A673 (cell line): Measurements from ENCODE around the gene SIRPA.

Experiments used
- CTCF ChIP-seq: fragments of 300-800, 200-600 bp; sonication (generic); conservative IDR thresholded peaks from 2 replicates; pipeline ENCODE4 v1.5.1; 2017; ENCODE audit warnings: low read depth, mild to moderate bottlenecking, antibody characterized with exemption, low read length, moderate library complexity, mixed read lengths
- EZH2 ChIP-seq: fragments of 200-600 bp; sonication (generic); IDR thresholded peaks from 2 replicates; pipeline ENCODE4 v1.6.1; 2017; ENCODE audit warnings: borderline replicate concordance, low read depth, mild to moderate bottlenecking, mixed read lengths, antibody characterized with exemption, low read length; ENCODE audit not compliant: poor library complexity, severe bottlenecking

DNA sequence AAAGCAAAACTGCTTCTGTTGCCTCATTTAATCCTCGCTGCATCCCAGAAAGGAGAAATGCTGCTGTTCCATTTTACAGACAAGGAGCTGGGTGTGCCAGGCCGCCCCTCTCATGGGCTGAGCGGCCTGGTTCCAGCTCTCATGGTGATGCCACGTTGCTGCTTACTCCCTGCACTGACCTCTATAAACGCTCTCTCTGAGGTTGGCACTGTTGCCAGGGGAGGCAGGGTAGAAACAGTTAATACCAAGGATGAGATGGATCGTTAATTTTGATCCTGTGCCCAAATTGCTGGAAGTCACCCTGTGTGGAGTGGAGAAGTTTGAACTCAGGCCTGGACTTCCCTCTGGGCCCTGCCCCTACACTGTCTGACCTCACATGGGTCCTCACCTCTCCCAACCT, 25.6 kb downstream of the SIRPA start:
- TF ChIP-seq CTCF (no peak), EZH2 (no peak)
